Activated CD4-positive, alpha-beta T cell treated with anti-CD3 and anti-CD28 coated beads for 4 hours (primary cell): ENCODE results near the gene CCT7.
A peak's percentile ranks its signal among the peaks of the same experiment; 100 is the strongest.
"Not testable (repeated sequence)": the region's sequence is repeated elsewhere in the genome, so short reads cannot be mapped to it uniquely, and the experiment has no call there.

Source experiments
- DNase-seq, 2 donors: peaks; one replicate each; pipeline ENCODE4 v3.0.0-alpha.2; 2020

Gene CCT7

GRCh38 chr2:73255907-73256617 lies 22.0 kb downstream of the CCT7 start:
- no peak for DNase-seq

DNA sequence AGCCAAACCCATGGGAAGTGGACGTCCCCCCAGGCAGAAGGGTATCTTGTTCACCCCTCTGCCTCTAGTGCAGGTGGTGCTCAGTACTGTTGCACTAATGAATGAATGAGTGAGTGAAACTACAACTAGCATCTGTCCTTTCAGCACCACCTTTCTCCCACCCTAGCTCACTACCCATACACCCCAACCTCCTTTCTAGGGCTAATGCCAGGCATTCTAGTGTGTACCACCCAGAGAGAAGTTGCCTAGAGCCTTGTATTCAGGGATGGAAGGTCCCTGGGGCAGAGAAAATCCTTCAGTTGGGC lies 22.5 kb downstream of the CCT7 start:
- DNase-seq: no peak

DNA sequence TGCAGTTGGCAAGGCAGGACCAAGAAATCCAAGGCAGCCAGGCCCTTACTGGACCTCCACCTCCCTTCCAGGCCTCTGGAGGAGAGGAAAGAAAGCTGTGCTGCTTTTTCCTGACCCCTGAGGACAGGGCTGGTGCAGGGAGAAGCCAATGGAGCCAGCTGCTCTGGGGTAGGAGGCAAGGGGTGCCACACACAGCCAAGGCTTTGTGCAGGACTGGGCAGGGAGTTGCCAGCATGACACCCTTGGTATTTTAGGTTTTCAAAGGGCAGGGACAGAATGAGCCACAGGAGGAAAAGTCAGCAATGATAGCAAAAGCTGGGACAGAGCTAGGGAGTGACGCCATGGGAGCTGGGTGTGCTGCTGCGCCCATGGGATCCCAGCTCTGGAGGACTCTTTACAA lies 22.9 kb downstream of the CCT7 start:
- DNase-seq: no peak

- DNase-seq: no peak
Observed at GRCh38 chr2:73257425-73258125, 23.5 kb downstream of the CCT7 start.

- no peak for DNase-seq
Observed at GRCh38 chr2:73258186-73258912, 24.2 kb downstream of the CCT7 start.

GRCh38 chr2:73258913-73259215 lies 24.8 kb downstream of the CCT7 start:
- DNase-seq: no peak

- no peak for DNase-seq
Observed at GRCh38 chr2:73259276-73259675, 25.2 kb downstream of the CCT7 start.

DNA sequence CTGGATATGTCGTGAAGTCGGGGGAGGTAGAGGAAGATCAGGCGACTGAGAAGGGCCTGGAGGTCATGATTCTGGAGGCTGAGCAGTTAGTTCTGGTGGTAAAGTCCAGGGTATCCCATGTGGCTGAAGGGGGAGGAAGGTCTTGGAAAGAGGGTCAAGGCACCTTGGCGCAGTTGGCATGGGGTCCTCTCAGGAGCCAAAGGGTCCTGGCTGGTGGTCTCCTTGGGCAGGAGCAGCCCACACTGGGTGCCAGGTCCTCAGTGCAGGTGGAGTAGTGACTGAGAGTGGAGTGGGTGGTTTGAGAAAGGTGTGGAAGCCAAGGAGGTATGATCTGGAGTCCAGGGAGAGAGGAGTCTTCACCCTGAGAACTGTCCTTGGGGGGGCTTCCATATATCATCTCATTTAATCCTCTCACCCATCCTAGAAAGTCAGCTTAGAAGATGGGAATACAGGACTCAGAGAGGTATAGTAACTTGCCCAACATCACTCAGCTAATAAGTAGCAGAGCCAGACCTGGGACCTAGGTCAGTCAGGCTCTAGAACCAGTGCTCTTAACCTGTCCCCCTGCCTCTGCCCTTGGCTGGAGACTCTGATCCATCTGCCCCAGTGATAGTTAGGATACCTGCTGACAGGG lies 25.7 kb downstream of the CCT7 start:
- DNase-seq: no peak

DNA sequence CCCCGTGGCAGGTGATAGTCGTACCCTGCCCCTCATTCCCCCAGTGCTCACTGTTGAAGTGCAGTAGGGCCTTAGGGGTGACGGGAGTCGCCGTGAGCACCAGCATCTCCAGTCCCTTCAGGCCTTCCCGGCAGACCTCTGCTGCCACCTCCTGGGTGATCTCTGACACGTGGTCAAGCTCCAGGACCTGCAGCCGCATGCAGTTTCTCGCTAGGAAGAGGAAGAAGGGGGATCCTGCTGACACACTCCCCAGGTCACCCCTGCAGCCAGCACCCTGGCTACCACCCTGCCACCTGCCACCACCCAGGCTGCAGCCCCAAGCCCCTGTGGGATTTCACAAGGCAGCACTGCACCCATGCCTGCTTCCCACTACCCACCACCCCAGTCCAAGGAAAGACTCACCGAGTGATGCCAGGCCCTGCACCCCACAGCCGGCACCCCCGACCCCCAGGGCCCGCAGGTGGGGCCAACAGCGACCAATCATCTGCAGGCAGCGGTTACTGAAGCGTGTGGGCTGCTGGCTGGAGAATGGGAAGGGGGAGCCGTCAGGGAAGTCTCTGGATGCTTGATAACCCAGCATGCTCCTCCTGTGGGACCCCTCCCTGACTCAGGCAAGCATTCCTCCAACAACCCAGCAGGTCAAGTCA lies 26.4 kb downstream of the CCT7 start:
- no peak for DNase-seq

- no peak for DNase-seq
Observed at GRCh38 chr2:73262108-73262651, 28.1 kb downstream of the CCT7 start.

DNA sequence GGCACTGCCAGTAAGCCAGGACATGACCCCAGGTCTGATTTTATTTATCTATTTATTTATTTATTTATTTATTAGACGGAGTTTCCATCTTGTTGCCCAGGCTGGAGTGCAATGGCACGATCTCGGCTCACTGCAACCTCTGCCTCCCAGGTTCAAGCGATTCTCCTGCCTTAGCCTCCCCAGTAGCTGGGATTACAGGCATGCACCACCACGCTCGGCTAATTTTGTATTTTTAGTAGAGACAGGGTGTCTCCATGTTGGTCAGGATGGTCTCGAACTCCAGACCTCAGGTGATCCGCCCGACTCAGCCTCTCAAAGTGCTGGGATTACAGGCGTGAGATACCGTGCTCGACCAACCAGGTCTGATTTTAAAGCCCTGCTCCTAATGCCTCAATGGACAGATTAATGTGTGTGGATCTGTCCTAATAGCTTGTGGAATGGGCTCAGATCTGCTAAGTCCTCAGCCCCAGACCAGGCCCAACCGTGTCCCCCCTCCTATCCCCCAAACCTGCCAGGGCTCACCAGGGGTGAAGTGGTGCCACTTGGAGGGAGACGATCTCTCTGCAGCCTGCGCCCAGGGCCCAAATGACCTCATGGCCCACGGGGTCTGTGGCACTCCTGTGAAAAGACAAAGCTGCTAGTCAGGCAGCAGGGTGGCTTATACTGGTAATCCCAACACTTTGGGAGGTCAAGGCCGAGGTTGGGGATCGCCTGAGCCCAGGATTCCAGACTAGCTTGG lies 28.8 kb downstream of the CCT7 start:
- not testable (repeated sequence) for DNase-seq

- DNase-seq: no peak
Observed at GRCh38 chr2:73263540-73264331, 29.6 kb downstream of the CCT7 start.

GRCh38 chr2:73264332-73264606 lies 30.2 kb downstream of the CCT7 start:
- no peak for DNase-seq

DNA sequence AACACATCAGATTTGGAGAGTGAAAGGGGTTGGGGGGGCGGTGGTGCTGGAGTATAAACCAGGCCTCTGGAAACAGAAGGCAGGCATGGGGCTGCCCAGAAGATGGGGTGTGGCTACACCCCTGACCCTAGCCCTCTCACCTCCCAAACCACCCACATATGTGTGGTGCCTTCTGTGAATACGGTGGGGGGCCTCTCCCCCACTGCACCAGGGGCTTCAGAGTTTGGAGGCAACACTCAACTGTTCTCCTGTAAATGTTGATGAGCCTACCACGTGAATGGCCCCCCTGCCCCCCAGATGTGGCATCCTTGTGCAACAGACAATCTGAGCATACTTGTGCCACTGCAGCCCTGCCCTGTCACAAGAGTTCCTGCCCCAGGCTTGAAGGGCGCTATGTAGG lies 30.7 kb downstream of the CCT7 start:
- DNase-seq: no peak

DNA sequence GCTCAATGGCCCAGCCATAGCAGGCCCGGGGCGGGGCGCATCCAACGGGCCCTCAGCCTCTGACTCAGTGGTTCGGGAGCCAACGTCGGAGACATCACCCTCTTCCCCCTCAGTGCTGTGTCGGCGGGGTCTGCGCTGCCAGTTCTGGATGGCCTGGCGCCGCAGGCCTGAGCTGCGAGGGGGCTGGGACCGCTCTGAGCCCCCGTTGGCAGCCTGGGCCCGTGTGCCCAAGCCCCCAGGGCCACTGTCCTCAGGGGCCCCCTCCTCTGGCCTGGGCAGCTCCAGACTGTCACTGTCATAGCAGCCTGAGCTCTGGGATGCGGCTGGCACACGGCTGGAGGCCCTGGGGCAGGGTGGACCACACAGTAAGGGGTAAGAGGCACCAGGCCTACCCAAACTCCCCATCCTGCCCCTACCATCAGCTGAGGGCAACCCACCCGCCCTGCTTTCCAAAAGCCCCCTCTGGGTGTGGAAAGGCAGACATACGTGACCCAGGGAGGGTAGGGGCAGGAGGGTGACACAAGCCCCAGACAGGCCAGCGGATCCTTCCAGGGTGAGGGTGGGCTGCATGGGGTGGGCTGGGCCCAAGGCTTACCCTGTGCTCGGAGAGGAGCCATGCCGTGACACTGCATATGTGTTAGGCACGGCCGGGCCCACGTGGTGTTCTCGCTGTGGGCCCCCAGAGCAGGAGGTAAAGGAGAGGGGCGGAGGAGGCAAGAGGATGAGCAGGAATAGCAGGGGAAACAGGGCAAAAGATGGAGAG lies 31.4 kb downstream of the CCT7 start:
- no peak for DNase-seq

- no peak for DNase-seq
Observed at GRCh38 chr2:73266061-73266901, 32.2 kb downstream of the CCT7 start.

DNA sequence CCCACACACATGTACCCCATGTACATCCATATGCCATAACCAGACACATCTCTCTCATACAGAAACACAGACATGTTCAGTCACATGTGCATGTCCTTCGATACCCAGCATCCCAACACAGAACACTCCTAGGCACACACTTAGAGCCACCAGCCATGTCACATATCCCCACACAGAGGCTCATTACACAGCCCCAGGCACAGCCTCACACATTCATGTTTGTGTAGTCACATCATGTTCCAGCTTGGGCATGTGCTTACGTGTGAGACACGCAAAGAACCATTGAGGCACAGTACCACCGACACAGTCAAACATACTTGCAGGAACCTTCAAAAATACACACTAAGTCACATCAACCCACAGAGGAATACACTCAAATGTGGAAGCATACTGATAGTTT lies 32.9 kb downstream of the CCT7 start:
- DNase-seq: no peak

DNA sequence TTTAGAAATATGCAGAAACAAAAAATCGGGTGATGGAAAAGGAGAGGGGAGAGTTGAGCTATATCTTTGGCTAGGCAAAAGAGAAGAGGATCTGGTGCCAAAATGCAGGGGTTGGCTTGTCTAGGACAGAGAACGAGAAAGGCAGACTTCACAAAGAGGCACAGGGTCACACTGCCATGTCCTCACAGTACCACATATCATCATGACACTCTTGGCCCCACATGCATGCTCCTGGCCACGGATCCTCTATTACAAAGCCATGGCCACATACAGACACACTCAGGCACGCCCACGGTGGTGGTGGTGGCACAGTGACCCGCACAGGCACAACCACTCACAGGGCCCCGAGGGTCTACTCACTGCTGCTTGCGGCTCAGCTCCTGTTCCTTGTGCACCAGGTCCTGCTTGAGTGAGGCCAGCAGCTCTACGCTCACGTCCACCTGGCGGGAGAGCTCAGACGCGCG lies 34.3 kb downstream of the CCT7 start:
- no peak for DNase-seq

- peak; percentile 76 to 77 for DNase-seq
Observed at GRCh38 chr2:73268830-73269685, 35.0 kb downstream of the CCT7 start.
